ENCODE measurements around the gene ANKAR. TPM values are rescaled to one million over a fixed set of nuclear protein-coding genes. Genes with fewer than 3 reads are reported as not detected.

ANKAR gene
- total RNA-seq, 1 experiment from 2014 or later = 2.0 TPM

DNA sequence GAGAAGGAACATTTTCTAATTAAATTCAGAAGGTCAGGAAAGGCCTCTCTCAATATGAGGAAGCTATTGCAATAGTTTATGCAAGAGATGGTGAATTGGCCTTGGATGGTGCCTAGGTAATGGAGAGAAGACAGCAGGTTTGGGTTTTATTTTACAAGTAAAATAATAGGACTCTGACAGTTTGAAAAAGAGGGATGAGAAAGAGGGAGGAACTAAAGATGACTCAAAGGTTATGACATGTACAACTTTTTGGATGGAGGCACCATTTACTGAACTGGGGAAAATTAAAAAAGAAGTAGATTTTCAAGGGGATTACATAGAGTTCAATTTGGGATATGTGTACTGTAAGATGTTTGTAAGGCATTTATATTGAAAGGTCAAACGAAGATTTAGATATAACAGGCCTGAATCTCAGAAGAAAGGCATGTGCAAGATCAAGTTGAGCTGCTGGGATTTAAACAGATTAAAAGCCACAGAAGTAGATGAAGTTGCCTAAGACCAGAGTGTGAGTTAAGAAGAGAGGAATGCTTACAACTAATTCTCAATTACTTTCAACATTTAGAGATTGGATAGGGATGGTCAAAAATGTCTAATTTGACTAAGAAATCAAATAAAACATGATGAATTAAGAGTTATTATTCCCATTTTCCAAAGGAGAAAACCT, 25.5 kb upstream of the ANKAR start:
- H3K27ac Mint-ChIP-seq = no peak overlapping the region
- Histone ChIP-seq H3K23me2 (ENCODE audit: insufficient read length, low read depth, low read length, poor library complexity, severe bottlenecking) (no peaks in the 10 kb centered on the region), H3K9me3 (ENCODE audit: control insufficient read depth, low read depth, low read length) (no peaks in the 10 kb centered on the region), H3K79me2 (ENCODE audit: insufficient read depth, low read length) (no peaks in the 10 kb centered on the region), H2BK15ac (ENCODE audit: low read depth, low read length) (no peak overlapping the region), H2BK5ac (ENCODE audit: insufficient read length, low read length) (no peak overlapping the region), H3K23ac (ENCODE audit: insufficient read length, low read depth, low read length) (no peak overlapping the region), H2AFZ (ENCODE audit: low read length) (no peak overlapping the region), H2BK20ac (ENCODE audit: low read depth, low read length, poor library complexity, severe bottlenecking) (no peak overlapping the region), H3K18ac (ENCODE audit: insufficient read length, low read depth, low read length) (no peak overlapping the region), H4K20me1 (ENCODE audit: control insufficient read depth, insufficient read depth, insufficient read length) (no peaks in the 10 kb centered on the region), H2AK5ac (ENCODE audit: insufficient read length, low read length) (no peak overlapping the region), H3T11ph (ENCODE audit: low read length) (no peak overlapping the region), H3K9ac (ENCODE audit: extremely low read depth, insufficient read length, low read length) (no peak overlapping the region), H3K56ac (ENCODE audit: insufficient read length, low read depth, low read length) (no peak overlapping the region), H4K8ac (replicated peaks; ENCODE audit: insufficient read length, low read depth, low read length) (no peak overlapping the region), H2BK12ac (ENCODE audit: insufficient read length, low read depth, low read length) (no peak overlapping the region), H3K27me3 (ENCODE audit: insufficient read depth, low read length) (no peaks in the 10 kb centered on the region), H3K14ac (ENCODE audit: insufficient read depth, low read length) (no peak overlapping the region), H4K91ac (ENCODE audit: insufficient read length, low read depth, low read length) (no peak overlapping the region), H3K79me1 (ENCODE audit: insufficient read depth, low read depth, low read length, poor library complexity, severe bottlenecking) (no peaks in the 10 kb centered on the region), H3K27ac (ENCODE audit: insufficient read length, low read depth, low read length) (no peak overlapping the region), H3K4me2 (ENCODE audit: insufficient read depth, insufficient read length, low read length) (no peak overlapping the region), H3K4ac (ENCODE audit: low read depth, low read length) (no peak overlapping the region), H2BK120ac (ENCODE audit: low read depth, low read length, poor library complexity, severe bottlenecking) (no peak overlapping the region), H4K5ac (ENCODE audit: insufficient read length, low read depth, low read length) (no peak overlapping the region), H3K4me1 (ENCODE audit: insufficient read depth, low read length) (no peaks in the 10 kb centered on the region)
- DNase-seq = no peak
- H3K27me3 Mint-ChIP-seq (ENCODE audit: low read depth) = peaks cover 3% of the 10 kb centered on the region; the same call in 1 of the 2 replicates
- peaks cover 5 to 15% (median 14%) of the 10 kb centered on the region in 3 experiments; a peak in 5 of 7 replicates for H3K36me3 Mint-ChIP-seq (ENCODE audit: insufficient read depth in 1 of 3, low read depth in 3 of 3)
- TF ChIP-seq, protein P1, sequence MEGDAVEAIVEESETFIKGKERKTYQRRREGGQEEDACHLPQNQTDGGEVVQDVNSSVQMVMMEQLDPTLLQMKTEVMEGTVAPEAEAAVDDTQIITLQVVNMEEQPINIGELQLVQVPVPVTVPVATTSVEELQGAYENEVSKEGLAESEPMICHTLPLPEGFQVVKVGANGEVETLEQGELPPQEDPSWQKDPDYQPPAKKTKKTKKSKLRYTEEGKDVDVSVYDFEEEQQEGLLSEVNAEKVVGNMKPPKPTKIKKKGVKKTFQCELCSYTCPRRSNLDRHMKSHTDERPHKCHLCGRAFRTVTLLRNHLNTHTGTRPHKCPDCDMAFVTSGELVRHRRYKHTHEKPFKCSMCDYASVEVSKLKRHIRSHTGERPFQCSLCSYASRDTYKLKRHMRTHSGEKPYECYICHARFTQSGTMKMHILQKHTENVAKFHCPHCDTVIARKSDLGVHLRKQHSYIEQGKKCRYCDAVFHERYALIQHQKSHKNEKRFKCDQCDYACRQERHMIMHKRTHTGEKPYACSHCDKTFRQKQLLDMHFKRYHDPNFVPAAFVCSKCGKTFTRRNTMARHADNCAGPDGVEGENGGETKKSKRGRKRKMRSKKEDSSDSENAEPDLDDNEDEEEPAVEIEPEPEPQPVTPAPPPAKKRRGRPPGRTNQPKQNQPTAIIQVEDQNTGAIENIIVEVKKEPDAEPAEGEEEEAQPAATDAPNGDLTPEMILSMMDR (conservative IDR thresholded peaks at IDR 0.05) = no peak
- no peak overlapping the region for H3K4me3 Mint-ChIP-seq
- no CpG with 5 or more reads among the region's 1 CpG for WGBS (ENCODE audit: extremely low coverage, insufficient read length, low lambda C conversion rate)
- H3K4me1 Mint-ChIP-seq = no peaks in the 10 kb centered on the region
- H3K9me3 Mint-ChIP-seq = peaks cover 18 to 22% of the 10 kb centered on the region in 2 experiments
